SK-N-SH (cell line): Measurements from ENCODE around the gene SEMA4B. TPM values are rescaled to one million over a fixed set of nuclear protein-coding genes. Genes with fewer than 3 reads are reported as not detected.

Source experiments
- CTCF ChIA-PET: fragments of 300-600, 350-600 bp; formaldehyde crosslinking; extraction: SDS; loops from one replicate; lab custom pipeline; 2021; lab: Yijun Ruan, JAX
- POLR2A ChIA-PET: fragments of 350-600 bp; sonication (Branson Sonifier 250); formaldehyde crosslinking; extraction: SDS; loops from one replicate; lab custom pipeline; 2020; ENCODE audit warnings: antibody characterized with exemption, inconsistent platforms; lab: Yijun Ruan, JAX
- DNase-seq: peaks from one replicate; pipeline ENCODE4 v3.0.0; 2012
- H2AFZ ChIP-seq: fragments of 200-600 bp; sonication (generic); 2 replicates; pipeline ENCODE4 v1.8.1; 2016; ENCODE audit warnings: antibody characterized with exemption, mild to moderate bottlenecking, low read depth
- H3F3A ChIP-seq: fragments of 200-600 bp; sonication (generic); replicated peaks from 2 replicates; pipeline ENCODE3; 2016; ENCODE audit warnings: antibody characterized with exemption, mild to moderate bottlenecking; ENCODE audit not compliant: insufficient read depth
- H3K27ac ChIP-seq, 2 experiments: fragments of 200-500 bp in 1 of 2; fragments of 200-600 bp in 1 of 2; sonication (Bioruptor generic) in 1 of 2; sonication (generic), shearing (Covaris generic) in 1 of 2; 2 replicates each; pipeline versions ENCODE4 v1.5.1 to v1.6.1; 2014 to 2016; ENCODE audit warnings: low read depth in 2 of 2, inconsistent platforms in 1 of 2, low read length in 1 of 2, mild to moderate bottlenecking in 1 of 2, mixed read lengths in 1 of 2
- H3K27me3 ChIP-seq: fragments of 200-600 bp; sonication (generic), shearing (Covaris generic); 2 replicates; pipeline ENCODE4 v1.6.1; 2016; ENCODE audit warnings: mixed run types; ENCODE audit not compliant: insufficient read depth
- H3K36me3 ChIP-seq, 2 experiments: fragments of 200-500 bp in 1 of 2; fragments of 200-600 bp in 1 of 2; sonication (Bioruptor generic) in 1 of 2; sonication (generic) in 1 of 2; replicated peaks in 1 of 2; 2 replicates each; pipeline versions ENCODE3 to v1.5.1; 2014 to 2016; ENCODE audit warnings: low read length in 1 of 2, mild to moderate bottlenecking in 1 of 2; ENCODE audit not compliant: insufficient read depth in 2 of 2, control insufficient read depth in 1 of 2
- H3K4me1 ChIP-seq, 2 experiments: fragments of 200-500 bp in 1 of 2; fragments of 200-600 bp in 1 of 2; sonication (Bioruptor generic) in 1 of 2; sonication (generic), shearing (Covaris generic) in 1 of 2; 2 replicates each; pipeline versions ENCODE4 v1.5.1 to v1.6.1; 2014 to 2016; ENCODE audit warnings: low read depth in 1 of 2, low read length in 1 of 2, mixed run types in 1 of 2; ENCODE audit not compliant: insufficient read depth in 2 of 2, control insufficient read depth in 1 of 2
- H3K4me2 ChIP-seq: fragments of 200-600 bp; sonication (generic), shearing (Covaris generic); 2 replicates; pipeline ENCODE4 v1.6.1; 2017; ENCODE audit warnings: mixed run types
- H3K4me3 ChIP-seq, 2 experiments: fragments of 200-500 bp in 1 of 2; fragments of 200-600 bp in 1 of 2; sonication (Bioruptor generic) in 1 of 2; sonication (generic), shearing (Covaris generic) in 1 of 2; 2 replicates each; pipeline versions ENCODE4 v1.5.1 to v1.8.1; 2014 to 2016; ENCODE audit warnings: low read depth in 2 of 2, inconsistent platforms in 1 of 2, low read length in 1 of 2, mild to moderate bottlenecking in 1 of 2, mixed read lengths in 1 of 2, moderate library complexity in 1 of 2
- H3K79me2 ChIP-seq: fragments of 200-600 bp; sonication (generic); 2 replicates; pipeline ENCODE4 v1.8.1; 2017; ENCODE audit warnings: mild to moderate bottlenecking; ENCODE audit not compliant: insufficient read depth
- H3K9ac ChIP-seq: fragments of 200-600 bp; sonication (generic); 2 replicates; pipeline ENCODE4 v1.6.1; 2017; ENCODE audit warnings: mixed run types
- H3K9me2 ChIP-seq: fragments of 200-600 bp; sonication (generic); 2 replicates; pipeline ENCODE4 v1.6.1; 2017; ENCODE audit warnings: mixed run types
- H3K9me3 ChIP-seq: fragments of 200-600 bp; sonication (generic); 2 replicates; pipeline ENCODE4 v1.6.1; 2017; ENCODE audit warnings: mixed run types, mild to moderate bottlenecking, moderate library complexity
- H4K20me1 ChIP-seq: fragments of 200-600 bp; sonication (generic); 2 replicates; pipeline ENCODE4 v1.6.1; 2017; ENCODE audit warnings: mild to moderate bottlenecking, mixed run types; ENCODE audit not compliant: insufficient read depth
- CHD2 ChIP-seq: fragments of 150-350 bp; IDR thresholded peaks from 2 replicates; pipeline ENCODE4 v1.6.1; 2018; ENCODE audit warnings: low read length; ENCODE audit not compliant: partially characterized antibody
- FOXJ3 ChIP-seq: sonication (generic); formaldehyde crosslinking; IDR thresholded peaks from 2 replicates; pipeline ENCODE4 v1.5.1; 2020; ENCODE audit warnings: mild to moderate bottlenecking, missing genetic modification reagents
- MAX ChIP-seq: IDR thresholded peaks from 2 replicates; pipeline ENCODE4 v1.4.0; 2012; ENCODE audit warnings: low read depth
- WGBS: methylation state at CpG from one replicate; pipeline ENCODE4 v1.1.6; 2017; ENCODE audit warnings: low lambda C conversion rate; 5-methylcytosine and 5-hydroxymethylcytosine counted together
- polyA plus RNA-seq, 3 experiments: library from polyadenylated mRNA; depleted of rRNA; stranded (reverse); fragments of >200 nt; gene quantifications; 2 replicates each; pipeline ENCODE4 v1.2.3, GENCODE V29; 2012
- TF ChIP-seq, protein P1 (sequence below): IDR thresholded peaks from 2 replicates; pipeline ENCODE4 v1.4.0; 2012; ENCODE audit warnings: low read depth, borderline replicate concordance
- TF ChIP-seq, protein P2 (sequence below): fragments of 200-600 bp; sonication (generic); IDR thresholded peaks from 2 replicates; pipeline ENCODE4 v1.6.1; 2017; ENCODE audit warnings: antibody characterized with exemption, mild to moderate bottlenecking, moderate library complexity
- TF ChIP-seq, protein P3 (sequence below): fragments of 150-350 bp; IDR thresholded peaks from 2 replicates; pipeline ENCODE4 v1.6.1; 2017; ENCODE audit warnings: antibody characterized with exemption, low read length, low read depth, borderline replicate concordance

The SEMA4B gene
- polyA plus RNA-seq, 1 of the 3 experiments (the other 2 are of a cell fraction) = 38.9 TPM

DNA sequence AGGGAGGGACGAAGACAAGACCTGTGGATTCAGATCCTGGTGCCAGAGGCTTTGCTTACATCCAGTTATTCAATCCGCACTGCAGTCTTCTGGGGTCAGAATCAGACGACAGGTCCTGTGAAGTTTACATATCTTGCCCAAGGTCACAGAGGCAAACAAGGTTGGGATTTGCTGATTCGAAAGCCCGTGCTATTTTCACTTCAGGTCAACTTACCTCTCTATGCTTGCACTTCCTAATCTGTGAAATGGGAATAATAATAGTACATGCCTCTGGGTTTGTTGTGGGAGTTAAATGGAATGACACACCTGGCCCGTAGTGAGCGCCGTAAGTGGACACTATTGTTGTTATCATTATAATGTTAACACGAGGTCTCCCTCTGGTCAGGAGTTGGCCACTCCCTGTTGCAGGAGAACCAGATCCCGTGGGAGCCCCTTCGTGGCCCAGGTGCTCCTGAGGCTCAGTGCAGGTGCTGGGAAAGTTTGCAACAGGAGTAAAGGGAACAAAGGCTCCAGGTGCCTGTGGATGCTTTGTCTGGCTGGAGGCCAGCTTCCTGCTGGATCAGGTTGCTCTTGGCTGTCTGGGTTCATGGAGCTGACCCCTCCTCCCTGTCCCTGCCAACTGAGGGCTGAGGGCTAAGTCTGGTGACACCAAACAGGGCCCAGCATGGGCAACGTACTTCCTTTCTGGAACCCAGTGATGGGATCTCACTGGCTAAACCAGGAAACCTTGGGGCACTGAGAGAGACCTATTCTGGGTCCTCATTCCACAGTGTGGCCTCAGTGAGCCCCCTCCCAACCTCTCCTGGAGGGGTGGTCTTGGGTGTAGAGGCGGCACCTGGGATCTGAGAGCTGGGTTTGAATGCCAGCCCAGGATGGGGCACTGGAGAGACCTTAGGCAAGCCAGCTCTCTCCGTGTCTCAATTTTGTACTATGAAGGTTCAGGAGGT lies 40.1 kb upstream of the SEMA4B start:
- Histone ChIP-seq H3F3A (peaks cover 17% of the 10 kb centered on the region), H3K4me3 (no peak overlapping the region), H3K9me2 (no peaks in the 10 kb centered on the region), H3K27ac (no peak overlapping the region; a peak in 1 of 4 replicates), H4K20me1 (peaks cover 3% of the 10 kb centered on the region; the same call in 1 of the 2 replicates), H3K27me3 (no peaks in the 10 kb centered on the region), H3K4me2 (no peak overlapping the region), H2AFZ (no peak overlapping the region), H3K4me1 (peaks cover 11 to 23% of the 10 kb centered on the region in 2 experiments; a peak in 2 of 4 replicates), H3K79me2 (no peaks in the 10 kb centered on the region), H3K36me3 (no peaks in the 10 kb centered on the region), H3K9ac (no peak overlapping the region), H3K9me3 (no peaks in the 10 kb centered on the region)
- TF ChIP-seq, protein P1, sequence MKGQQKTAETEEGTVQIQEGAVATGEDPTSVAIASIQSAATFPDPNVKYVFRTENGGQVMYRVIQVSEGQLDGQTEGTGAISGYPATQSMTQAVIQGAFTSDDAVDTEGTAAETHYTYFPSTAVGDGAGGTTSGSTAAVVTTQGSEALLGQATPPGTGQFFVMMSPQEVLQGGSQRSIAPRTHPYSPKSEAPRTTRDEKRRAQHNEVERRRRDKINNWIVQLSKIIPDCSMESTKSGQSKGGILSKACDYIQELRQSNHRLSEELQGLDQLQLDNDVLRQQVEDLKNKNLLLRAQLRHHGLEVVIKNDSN = no peak
- no peak for TF ChIP-seq MAX
- DNase-seq = no peak
- CTCF ChIA-PET = interaction anchor here (0.7 to 1.6 kb wide), 4 partner anchors 18 to 60 kb away, joined by 3 to 6 read pairs (median 5); partner anchors contain the start of gene SEMA4B
- WGBS = 89% methylated on average over 14 of the region's 14 CpGs
- POLR2A ChIA-PET = interaction anchor here (1.3 kb wide), 1 partner anchor 13 kb away, joined by 3 read pairs; no protein-coding TSS in a partner anchor

DNA sequence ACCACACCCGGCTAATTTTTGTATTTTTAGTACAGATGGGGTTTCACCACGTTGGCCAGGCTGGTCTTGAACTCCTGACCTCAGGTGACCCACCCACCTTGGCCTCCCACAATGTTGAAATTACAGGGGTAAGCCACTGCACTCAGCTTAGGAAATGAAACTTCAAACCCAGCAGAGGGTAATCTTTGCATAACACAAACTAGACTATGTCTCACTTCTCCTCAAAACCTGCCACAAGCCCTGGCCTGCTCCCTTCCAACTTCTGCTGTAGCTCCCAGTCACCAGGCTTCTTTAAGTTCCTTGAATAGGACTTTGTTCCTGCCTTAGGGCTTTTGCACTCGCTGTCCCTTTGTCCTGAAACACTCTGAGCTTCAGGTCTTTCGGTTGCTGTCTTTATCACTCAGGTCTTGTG lies 39.2 kb upstream of the SEMA4B start:
- Histone ChIP-seq H3K4me3 (no peak overlapping the region), H3K9me3 (no peaks in the 10 kb centered on the region), H4K20me1 (peaks cover 3% of the 10 kb centered on the region; the same call in 1 of the 2 replicates), H3K27ac (no peak overlapping the region), H3K27me3 (no peaks in the 10 kb centered on the region), H3K79me2 (no peaks in the 10 kb centered on the region), H3F3A (peaks cover 23% of the 10 kb centered on the region), H3K36me3 (no peaks in the 10 kb centered on the region), H3K9ac (no peak overlapping the region), H2AFZ (no peak overlapping the region), H3K4me1 (peaks cover 14 to 23% of the 10 kb centered on the region in 2 experiments; a peak in 2 of 4 replicates), H3K9me2 (no peaks in the 10 kb centered on the region), H3K4me2 (no peak overlapping the region)
- POLR2A ChIA-PET = interaction anchor here (1.3 kb wide), 1 partner anchor 13 kb away, joined by 3 read pairs; no protein-coding TSS in a partner anchor
- TF ChIP-seq, protein P2, sequence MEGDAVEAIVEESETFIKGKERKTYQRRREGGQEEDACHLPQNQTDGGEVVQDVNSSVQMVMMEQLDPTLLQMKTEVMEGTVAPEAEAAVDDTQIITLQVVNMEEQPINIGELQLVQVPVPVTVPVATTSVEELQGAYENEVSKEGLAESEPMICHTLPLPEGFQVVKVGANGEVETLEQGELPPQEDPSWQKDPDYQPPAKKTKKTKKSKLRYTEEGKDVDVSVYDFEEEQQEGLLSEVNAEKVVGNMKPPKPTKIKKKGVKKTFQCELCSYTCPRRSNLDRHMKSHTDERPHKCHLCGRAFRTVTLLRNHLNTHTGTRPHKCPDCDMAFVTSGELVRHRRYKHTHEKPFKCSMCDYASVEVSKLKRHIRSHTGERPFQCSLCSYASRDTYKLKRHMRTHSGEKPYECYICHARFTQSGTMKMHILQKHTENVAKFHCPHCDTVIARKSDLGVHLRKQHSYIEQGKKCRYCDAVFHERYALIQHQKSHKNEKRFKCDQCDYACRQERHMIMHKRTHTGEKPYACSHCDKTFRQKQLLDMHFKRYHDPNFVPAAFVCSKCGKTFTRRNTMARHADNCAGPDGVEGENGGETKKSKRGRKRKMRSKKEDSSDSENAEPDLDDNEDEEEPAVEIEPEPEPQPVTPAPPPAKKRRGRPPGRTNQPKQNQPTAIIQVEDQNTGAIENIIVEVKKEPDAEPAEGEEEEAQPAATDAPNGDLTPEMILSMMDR = no peak
- no peak for TF ChIP-seq FOXJ3 (CRISPR knock-in tag)
- no peak for TF ChIP-seq CHD2
- TF ChIP-seq, protein P3, sequence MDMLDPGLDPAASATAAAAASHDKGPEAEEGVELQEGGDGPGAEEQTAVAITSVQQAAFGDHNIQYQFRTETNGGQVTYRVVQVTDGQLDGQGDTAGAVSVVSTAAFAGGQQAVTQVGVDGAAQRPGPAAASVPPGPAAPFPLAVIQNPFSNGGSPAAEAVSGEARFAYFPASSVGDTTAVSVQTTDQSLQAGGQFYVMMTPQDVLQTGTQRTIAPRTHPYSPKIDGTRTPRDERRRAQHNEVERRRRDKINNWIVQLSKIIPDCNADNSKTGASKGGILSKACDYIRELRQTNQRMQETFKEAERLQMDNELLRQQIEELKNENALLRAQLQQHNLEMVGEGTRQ = no peak
- CTCF ChIA-PET = interaction anchor here (0.7 to 1.6 kb wide), 4 partner anchors 19 to 59 kb away, joined by 3 to 6 read pairs (median 5); partner anchors contain the start of gene SEMA4B
- no peak for DNase-seq
- WGBS = 75% methylated on average over 4 of the region's 4 CpGs
